K562 (cell line): Measurements from ENCODE around the gene THADA. TPM values are rescaled to one million over a fixed set of nuclear protein-coding genes. Genes with fewer than 3 reads are reported as not detected.

Experiments used
- BMI1 ChIP-seq: fragments of 150-350 bp; IDR thresholded peaks from 2 replicates; pipeline ENCODE4 v1.6.1; 2014; ENCODE audit warnings: low read length
- E2F3 ChIP-seq: fragments of 250-450 bp; sonication (Bioruptor Pico); IDR thresholded peaks from 2 replicates; pipeline ENCODE4 v1.4.0; 2020; ENCODE audit warnings: mild to moderate bottlenecking
- ETS2 ChIP-seq: IDR thresholded peaks from 2 replicates; pipeline ENCODE4 v1.6.1; 2016; ENCODE audit warnings: borderline replicate concordance, missing genetic modification characterization, mild to moderate bottlenecking, moderate library complexity, missing compliant biosample characterization; ENCODE audit not compliant: poor library complexity, severe bottlenecking
- GABPB1 ChIP-seq: sonication (generic); formaldehyde crosslinking; IDR thresholded peaks from 2 replicates; pipeline ENCODE4 v1.8.0; 2022; ENCODE audit warnings: mild to moderate bottlenecking, missing genetic modification reagents
- GABPB2 ChIP-seq: fragments of 250-450 bp; sonication (Bioruptor Pico); conservative IDR thresholded peaks from 2 replicates; pipeline ENCODE4 v1.5.1; 2021; ENCODE audit warnings: mild to moderate bottlenecking
- HOXB6 ChIP-seq: fragments of 250-450 bp; sonication (Bioruptor Pico); IDR thresholded peaks from 2 replicates; pipeline ENCODE4 v1.5.1; 2022; ENCODE audit warnings: mild to moderate bottlenecking, borderline replicate concordance
- ILF3 ChIP-seq: fragments of 450-650 bp; IDR thresholded peaks from 2 replicates; pipeline ENCODE4 v1.6.1; 2018; ENCODE audit warnings: antibody characterized with exemption, mild to moderate bottlenecking, moderate library complexity, borderline replicate concordance
- JUN ChIP-seq, 2 experiments: sonication (generic) in 1 of 2; formaldehyde crosslinking in 1 of 2; IDR thresholded peaks; 2 replicates each; pipeline versions ENCODE4 v1.6.1 to v1.8.0; 2012 to 2022; ENCODE audit warnings: borderline replicate concordance in 2 of 2, mild to moderate bottlenecking in 2 of 2, improper control_type of control experiment in 1 of 2, low read depth in 1 of 2, low read length in 1 of 2, missing genetic modification reagents in 1 of 2
- KDM5B ChIP-seq: fragments of 200-600 bp; sonication (generic); IDR thresholded peaks from 2 replicates; pipeline ENCODE4 v1.6.1; 2012; ENCODE audit warnings: low read depth, mild to moderate bottlenecking, moderate library complexity, low read length, control low read depth, inconsistent platforms; ENCODE audit not compliant: insufficient replicate concordance
- NFYB ChIP-seq: IDR thresholded peaks from 2 replicates; pipeline ENCODE4 v1.6.1; 2011; ENCODE audit warnings: mild to moderate bottlenecking, moderate library complexity; ENCODE audit not compliant: insufficient read length; ENCODE audit errors: extremely low read depth
- POLR3A ChIP-seq: IDR thresholded peaks from 2 replicates; pipeline ENCODE4 v1.6.1; 2011; ENCODE audit warnings: borderline replicate concordance, mild to moderate bottlenecking, moderate library complexity; ENCODE audit not compliant: insufficient read length, insufficient read depth; ENCODE audit errors: extremely low read depth
- SIN3A ChIP-seq, 2 experiments: fragments of 150-350 bp in 1 of 2; IDR thresholded peaks; 2 replicates each; pipeline ENCODE4 v1.6.1; 2011 to 2016; ENCODE audit warnings: borderline replicate concordance in 2 of 2, low read depth in 2 of 2, low read length in 2 of 2, mild to moderate bottlenecking in 2 of 2, moderate library complexity in 2 of 2; ENCODE audit not compliant: control insufficient read depth in 1 of 2
- TAF9B ChIP-seq: fragments of 450-650 bp; IDR thresholded peaks from 2 replicates; pipeline ENCODE4 v1.6.1; 2018; ENCODE audit warnings: mild to moderate bottlenecking; ENCODE audit not compliant: partially characterized antibody
- ZNF232 ChIP-seq: sonication (generic); formaldehyde crosslinking; IDR thresholded peaks from 2 replicates; pipeline ENCODE4 v1.8.0; 2022; ENCODE audit warnings: mild to moderate bottlenecking, missing genetic modification reagents
- polyA plus RNA-seq, 8 experiments: library from polyadenylated mRNA; depleted of rRNA in 4 of 8; stranded (reverse) in 5 of 8; unstranded in 3 of 8; fragments of >200 nt; fragmentation: Nextera tagmentation in 2 of 8; fragmentation: Illumina TruSeq in 1 of 8; extraction: Ambion mirVana in 2 of 8; extraction: Trizol in 1 of 8; gene quantifications; 2 replicates each; pipeline versions ENCODE4 v1.2.1 to v1.2.3, GENCODE V29; 2011 to 2014; ENCODE audit warnings: inconsistent platforms in 1 of 8, missing spikeins in 1 of 8
- total RNA-seq, 7 experiments: library from RNA; depleted of rRNA in 6 of 7; stranded (reverse); fragments of >200 nt in 6 of 7; fragmentation: Illumina TruSeq in 2 of 7; extraction: Trizol in 2 of 7; gene quantifications; 2 replicates each; pipeline versions ENCODE4 v1.2.1 to v1.2.3, GENCODE V29; 2011 to 2021; ENCODE audit warnings: low replicate concordance in 1 of 7
- TF ChIP-seq, protein P1 (sequence below): fragments of 200-400 bp; formaldehyde crosslinking; IDR thresholded peaks from 2 replicates; pipeline ENCODE4 v1.6.1; 2017; ENCODE audit warnings: mild to moderate bottlenecking, low read depth, low read length, moderate library complexity
- TF ChIP-seq, protein P2 (sequence below): fragments of 250-450 bp; sonication (Bioruptor Pico); IDR thresholded peaks from 2 replicates; pipeline ENCODE4 v1.5.0; 2021; ENCODE audit warnings: mild to moderate bottlenecking, borderline replicate concordance
- TF ChIP-seq, protein P3 (sequence below), 2 experiments: fragments of 450-650 bp; IDR thresholded peaks; 2 replicates each; pipeline ENCODE4 v1.6.1; 2016
- TF ChIP-seq, protein P4 (sequence below), 2 experiments: fragments of 200-800 bp in 1 of 2; sonication (Bioruptor generic) in 1 of 2; sonication (generic) in 1 of 2; formaldehyde crosslinking in 1 of 2; IDR thresholded peaks in 1 of 2; conservative IDR thresholded peaks in 1 of 2; 2 replicates each; pipeline versions ENCODE4 v1.5.0 to v1.6.1; 2016 to 2020; ENCODE audit warnings: missing compliant biosample characterization in 1 of 2, missing genetic modification characterization in 1 of 2, missing genetic modification reagents in 1 of 2

Gene THADA
- total and polyA plus RNA-seq, 9 of the 15 experiments (the other 6 are each of a cell fraction or from before 2014, with no cell fraction given), result 17.8 to 34.7 (median 31.9) TPM

DNA sequence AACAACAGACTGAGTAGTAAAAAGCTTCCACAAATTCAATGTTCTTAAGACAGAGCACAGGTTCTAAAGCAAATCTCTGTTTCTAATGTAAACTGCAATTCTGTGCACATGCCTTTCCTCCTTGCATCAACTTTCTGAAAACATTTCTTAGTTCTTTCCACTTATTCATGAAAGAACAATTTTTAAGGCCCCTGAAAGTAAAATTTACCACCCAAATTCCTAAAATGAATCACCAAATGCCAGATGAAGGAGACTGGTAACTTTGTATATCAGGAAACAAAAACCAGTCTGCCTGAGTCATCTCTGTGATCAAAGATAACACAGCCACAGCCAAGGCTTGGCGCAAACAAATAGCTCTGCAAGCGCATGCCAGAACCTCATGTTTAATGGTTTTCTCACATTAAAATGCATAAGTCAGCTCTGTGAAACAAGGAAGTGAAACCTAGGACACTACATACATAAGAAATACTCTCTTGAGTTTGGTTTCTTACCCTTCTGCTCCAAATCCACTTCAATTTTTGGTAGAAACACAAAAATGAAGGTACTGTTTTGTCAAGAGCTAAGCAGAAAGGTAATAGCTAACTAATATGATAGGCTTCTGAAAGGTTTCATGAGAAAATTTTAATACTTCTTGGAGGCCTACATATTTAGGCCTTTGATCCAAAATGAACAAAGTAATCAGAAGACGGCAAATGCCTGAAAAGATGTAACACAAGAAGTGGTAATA, 169.4 kb downstream of the THADA start (continued):
- TF ChIP-seq, protein P1, sequence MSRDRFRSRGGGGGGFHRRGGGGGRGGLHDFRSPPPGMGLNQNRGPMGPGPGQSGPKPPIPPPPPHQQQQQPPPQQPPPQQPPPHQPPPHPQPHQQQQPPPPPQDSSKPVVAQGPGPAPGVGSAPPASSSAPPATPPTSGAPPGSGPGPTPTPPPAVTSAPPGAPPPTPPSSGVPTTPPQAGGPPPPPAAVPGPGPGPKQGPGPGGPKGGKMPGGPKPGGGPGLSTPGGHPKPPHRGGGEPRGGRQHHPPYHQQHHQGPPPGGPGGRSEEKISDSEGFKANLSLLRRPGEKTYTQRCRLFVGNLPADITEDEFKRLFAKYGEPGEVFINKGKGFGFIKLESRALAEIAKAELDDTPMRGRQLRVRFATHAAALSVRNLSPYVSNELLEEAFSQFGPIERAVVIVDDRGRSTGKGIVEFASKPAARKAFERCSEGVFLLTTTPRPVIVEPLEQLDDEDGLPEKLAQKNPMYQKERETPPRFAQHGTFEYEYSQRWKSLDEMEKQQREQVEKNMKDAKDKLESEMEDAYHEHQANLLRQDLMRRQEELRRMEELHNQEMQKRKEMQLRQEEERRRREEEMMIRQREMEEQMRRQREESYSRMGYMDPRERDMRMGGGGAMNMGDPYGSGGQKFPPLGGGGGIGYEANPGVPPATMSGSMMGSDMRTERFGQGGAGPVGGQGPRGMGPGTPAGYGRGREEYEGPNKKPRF, result no peak
- TF ChIP-seq ZNF232, result no peak
- no peak for TF ChIP-seq NFYB
- TF ChIP-seq E2F3 (CRISPR knock-in tag), result no peak
- TF ChIP-seq ETS2 (tag), result no peak
- TF ChIP-seq HOXB6 (CRISPR knock-in tag), result no peak
- no peak for TF ChIP-seq SIN3A (IDR thresholded peaks at IDR 0.05; ENCODE audit: borderline replicate concordance in 2 of 2, control insufficient read depth in 1 of 2, low read depth in 2 of 2, low read length in 2 of 2)
- no peak for TF ChIP-seq GABPB2
- no peak for TF ChIP-seq ILF3
- TF ChIP-seq BMI1, result no peak
- no peak for TF ChIP-seq KDM5B
- TF ChIP-seq GABPB1 (CRISPR knock-in tag), result 0 out of 2 replicates have a peak, but pooled peaks have one; percentile 7
- TF ChIP-seq POLR3A, result no peak
- TF ChIP-seq, protein P2, sequence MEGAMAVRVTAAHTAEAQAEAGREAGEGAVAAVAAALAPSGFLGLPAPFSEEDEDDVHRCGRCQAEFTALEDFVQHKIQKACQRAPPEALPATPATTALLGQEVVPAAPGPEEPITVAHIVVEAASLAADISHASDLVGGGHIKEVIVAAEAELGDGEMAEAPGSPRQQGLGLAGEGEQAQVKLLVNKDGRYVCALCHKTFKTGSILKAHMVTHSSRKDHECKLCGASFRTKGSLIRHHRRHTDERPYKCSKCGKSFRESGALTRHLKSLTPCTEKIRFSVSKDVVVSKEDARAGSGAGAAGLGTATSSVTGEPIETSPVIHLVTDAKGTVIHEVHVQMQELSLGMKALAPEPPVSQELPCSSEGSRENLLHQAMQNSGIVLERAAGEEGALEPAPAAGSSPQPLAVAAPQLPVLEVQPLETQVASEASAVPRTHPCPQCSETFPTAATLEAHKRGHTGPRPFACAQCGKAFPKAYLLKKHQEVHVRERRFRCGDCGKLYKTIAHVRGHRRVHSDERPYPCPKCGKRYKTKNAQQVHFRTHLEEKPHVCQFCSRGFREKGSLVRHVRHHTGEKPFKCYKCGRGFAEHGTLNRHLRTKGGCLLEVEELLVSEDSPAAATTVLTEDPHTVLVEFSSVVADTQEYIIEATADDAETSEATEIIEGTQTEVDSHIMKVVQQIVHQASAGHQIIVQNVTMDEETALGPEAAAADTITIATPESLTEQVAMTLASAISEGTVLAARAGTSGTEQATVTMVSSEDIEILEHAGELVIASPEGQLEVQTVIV (CRISPR knock-in tag), result no peak
- TF ChIP-seq, protein P3, sequence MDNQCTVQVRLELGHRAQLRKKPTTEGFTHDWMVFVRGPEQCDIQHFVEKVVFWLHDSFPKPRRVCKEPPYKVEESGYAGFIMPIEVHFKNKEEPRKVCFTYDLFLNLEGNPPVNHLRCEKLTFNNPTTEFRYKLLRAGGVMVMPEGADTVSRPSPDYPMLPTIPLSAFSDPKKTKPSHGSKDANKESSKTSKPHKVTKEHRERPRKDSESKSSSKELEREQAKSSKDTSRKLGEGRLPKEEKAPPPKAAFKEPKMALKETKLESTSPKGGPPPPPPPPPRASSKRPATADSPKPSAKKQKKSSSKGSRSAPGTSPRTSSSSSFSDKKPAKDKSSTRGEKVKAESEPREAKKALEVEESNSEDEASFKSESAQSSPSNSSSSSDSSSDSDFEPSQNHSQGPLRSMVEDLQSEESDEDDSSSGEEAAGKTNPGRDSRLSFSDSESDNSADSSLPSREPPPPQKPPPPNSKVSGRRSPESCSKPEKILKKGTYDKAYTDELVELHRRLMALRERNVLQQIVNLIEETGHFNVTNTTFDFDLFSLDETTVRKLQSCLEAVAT (IDR thresholded peaks at IDR 0.05), result no peak
- TF ChIP-seq, protein P4, sequence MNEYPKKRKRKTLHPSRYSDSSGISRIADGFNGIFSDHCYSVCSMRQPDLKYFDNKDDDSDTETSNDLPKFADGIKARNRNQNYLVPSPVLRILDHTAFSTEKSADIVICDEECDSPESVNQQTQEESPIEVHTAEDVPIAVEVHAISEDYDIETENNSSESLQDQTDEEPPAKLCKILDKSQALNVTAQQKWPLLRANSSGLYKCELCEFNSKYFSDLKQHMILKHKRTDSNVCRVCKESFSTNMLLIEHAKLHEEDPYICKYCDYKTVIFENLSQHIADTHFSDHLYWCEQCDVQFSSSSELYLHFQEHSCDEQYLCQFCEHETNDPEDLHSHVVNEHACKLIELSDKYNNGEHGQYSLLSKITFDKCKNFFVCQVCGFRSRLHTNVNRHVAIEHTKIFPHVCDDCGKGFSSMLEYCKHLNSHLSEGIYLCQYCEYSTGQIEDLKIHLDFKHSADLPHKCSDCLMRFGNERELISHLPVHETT (CRISPR knock-in tag; conservative IDR thresholded peaks at IDR 0.05 in 1 of 2, IDR thresholded peaks at IDR 0.05 in 1 of 2), result peak in 1 of 2 experiments; percentile 71; a peak in 2 of 4 replicates
- peak; percentile 93 for TF ChIP-seq JUN (IDR thresholded peaks at IDR 0.05; ENCODE audit: borderline replicate concordance, low read depth, low read length)
- no peak for TF ChIP-seq JUN (CRISPR knock-in tag; IDR thresholded peaks at IDR 0.05; ENCODE audit: borderline replicate concordance)
- peak; percentile 21 for TF ChIP-seq TAF9B
